ENCODE data around the gene SPIN1. TPM values are rescaled to one million over a fixed set of nuclear protein-coding genes. Genes with fewer than 3 reads are reported as not detected.

SPIN1 gene
- polyA plus RNA-seq, 1 experiment = 119 TPM

- POLR2A ChIA-PET = no interaction called here
- no peaks in the 10 kb centered on the region for H3K9me3 ChIP-seq (ENCODE audit: control insufficient read depth, insufficient read depth, low read length)
- DNase-seq (ENCODE audit: low read depth, low spot score) = no peak
- no peak overlapping the region for H3K4me3 ChIP-seq (ENCODE audit: low read depth, low read length)
- H3K27ac ChIP-seq (ENCODE audit: low read depth, low read length) = no peak overlapping the region
- no peak for TF ChIP-seq CTCF (IDR thresholded peaks at IDR 0.05; ENCODE audit: low read depth, low read length)
- CTCF ChIA-PET = no interaction called here
- H3K27me3 ChIP-seq (ENCODE audit: control insufficient read depth, insufficient read depth, low read length) = no peaks in the 10 kb centered on the region
These were observed 15.1 kb downstream of the SPIN1 start for GRCh38 chr9:88403340-88403739.

DNA sequence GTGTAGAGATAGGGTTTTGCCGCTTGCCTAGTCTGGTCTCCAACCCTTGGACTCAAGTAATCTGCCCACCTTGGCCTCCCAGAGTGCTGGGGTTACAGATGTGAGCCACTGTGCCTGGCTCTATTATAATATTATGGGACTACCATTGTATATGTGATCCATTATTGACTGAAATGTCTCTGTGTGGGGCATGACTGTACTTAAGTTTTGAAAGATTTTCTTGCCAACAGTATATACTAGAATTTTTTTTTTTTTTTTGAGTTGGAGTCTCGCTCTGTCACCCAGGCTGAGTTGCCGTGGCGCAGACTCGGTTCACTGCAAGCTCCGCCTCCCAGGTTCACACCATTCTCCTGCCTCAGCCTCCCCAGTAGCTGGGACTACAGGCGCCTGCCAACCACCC lies 17.8 kb downstream of the SPIN1 start:
- H3K4me3 ChIP-seq (ENCODE audit: low read depth, low read length) = no peak overlapping the region
- H3K27me3 ChIP-seq (ENCODE audit: control insufficient read depth, insufficient read depth, low read length) = no peaks in the 10 kb centered on the region
- no peak for DNase-seq (ENCODE audit: low read depth, low spot score)
- H3K27ac ChIP-seq (ENCODE audit: low read depth, low read length) = no peak overlapping the region
- no peaks in the 10 kb centered on the region for H3K9me3 ChIP-seq (ENCODE audit: control insufficient read depth, insufficient read depth, low read length)
- CTCF ChIA-PET = no interaction called here
- POLR2A ChIA-PET = interaction anchor here (0.6 kb wide), 1 partner anchor 10 kb away, joined by 5 read pairs; no protein-coding TSS in a partner anchor
- no peak for TF ChIP-seq CTCF (IDR thresholded peaks at IDR 0.05; ENCODE audit: low read depth, low read length)

DNA sequence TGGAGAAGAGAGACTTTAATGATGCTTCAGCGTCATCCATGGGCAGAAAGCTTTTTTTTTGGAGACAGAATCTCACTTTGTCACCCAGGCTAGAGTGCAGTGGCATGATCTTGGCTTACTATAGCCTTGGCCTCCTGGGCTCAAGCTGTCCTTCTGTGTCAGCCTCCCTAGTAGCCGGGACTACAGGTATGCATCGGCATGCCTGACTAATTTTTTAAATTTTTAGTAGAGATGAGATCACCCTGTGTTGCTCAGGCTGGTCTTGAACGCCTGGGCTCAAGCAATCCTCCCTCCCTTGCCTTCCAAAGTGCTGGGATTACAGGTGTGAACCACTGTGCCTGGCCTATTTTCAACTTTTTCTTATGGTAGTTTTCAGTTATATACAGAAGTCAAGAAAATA lies 23.2 kb downstream of the SPIN1 start:
- H3K27ac ChIP-seq (ENCODE audit: low read depth, low read length) = no peak overlapping the region
- ChIA-PET POLR2A (no interaction called here), CTCF (no interaction called here)
- H3K9me3 ChIP-seq (ENCODE audit: control insufficient read depth, insufficient read depth, low read length) = peaks cover 16% of the 10 kb centered on the region
- no peak for DNase-seq (ENCODE audit: low read depth, low spot score)
- no peak overlapping the region for H3K4me3 ChIP-seq (ENCODE audit: low read depth, low read length)
- no peaks in the 10 kb centered on the region for H3K27me3 ChIP-seq (ENCODE audit: control insufficient read depth, insufficient read depth, low read length)
- TF ChIP-seq CTCF (IDR thresholded peaks at IDR 0.05; ENCODE audit: low read depth, low read length) = no peak

DNA sequence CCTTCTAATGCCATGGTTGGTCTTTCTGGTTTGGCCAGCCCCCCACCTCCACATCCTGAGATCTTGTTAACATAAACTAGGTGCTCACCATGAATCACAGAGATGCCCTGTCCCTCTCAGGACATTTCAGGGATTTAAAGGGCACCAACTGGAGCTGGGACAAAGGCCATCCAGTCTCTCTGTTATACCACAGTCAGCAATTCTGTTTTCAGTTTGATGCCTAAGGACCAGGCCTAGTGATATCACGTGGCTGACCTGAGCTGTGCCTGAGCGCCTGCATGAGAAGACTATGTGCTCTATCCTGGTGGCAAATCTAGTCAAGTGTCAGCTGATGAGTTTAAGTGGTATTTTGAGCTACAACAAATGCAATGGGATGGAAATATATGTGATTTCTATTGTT lies 26.1 kb downstream of the SPIN1 start:
- Histone ChIP-seq H3K4me3 (ENCODE audit: low read depth, low read length) (no peak overlapping the region), H3K9me3 (ENCODE audit: control insufficient read depth, insufficient read depth, low read length) (peaks cover 24% of the 10 kb centered on the region), H3K27me3 (ENCODE audit: control insufficient read depth, insufficient read depth, low read length) (no peaks in the 10 kb centered on the region), H3K27ac (ENCODE audit: low read depth, low read length) (no peak overlapping the region)
- POLR2A ChIA-PET = no interaction called here
- no peak for TF ChIP-seq CTCF (IDR thresholded peaks at IDR 0.05; ENCODE audit: low read depth, low read length)
- no peak for DNase-seq (ENCODE audit: low read depth, low spot score)
- CTCF ChIA-PET = no interaction called here

DNA sequence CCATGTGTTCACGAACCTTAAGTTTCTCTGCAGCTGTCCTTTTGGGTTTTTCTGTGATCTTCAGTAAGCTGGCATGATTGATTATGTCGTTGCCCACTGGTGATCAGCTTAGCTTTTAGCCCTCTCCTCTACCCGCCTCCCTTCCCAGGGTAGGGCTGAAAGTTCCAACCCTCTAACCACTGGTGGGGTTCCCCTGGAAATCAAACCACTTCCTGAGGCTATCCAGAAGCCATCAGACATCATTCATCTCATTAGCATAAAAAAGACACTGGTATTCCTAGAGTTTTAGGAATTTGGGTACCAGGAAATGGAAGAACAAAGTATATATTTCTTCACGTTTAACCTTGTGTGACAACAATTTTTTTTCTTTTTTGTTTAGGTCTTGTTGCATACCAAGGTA lies 29.8 kb downstream of the SPIN1 start:
- ChIA-PET POLR2A (no interaction called here), CTCF (no interaction called here)
- no peak for DNase-seq (ENCODE audit: low read depth, low spot score)
- Histone ChIP-seq H3K9me3 (ENCODE audit: control insufficient read depth, insufficient read depth, low read length) (peaks cover 30% of the 10 kb centered on the region), H3K27ac (ENCODE audit: low read depth, low read length) (no peak overlapping the region), H3K4me3 (ENCODE audit: low read depth, low read length) (no peak overlapping the region), H3K27me3 (ENCODE audit: control insufficient read depth, insufficient read depth, low read length) (no peaks in the 10 kb centered on the region)
- TF ChIP-seq CTCF (IDR thresholded peaks at IDR 0.05; ENCODE audit: low read depth, low read length) = no peak
